Neural progenitor cell (in vitro differentiated cells): ENCODE data around the gene KRT5. TPM values are rescaled to one million over a fixed set of nuclear protein-coding genes. Genes with fewer than 3 reads are reported as not detected.

Source experiments
- DNase-seq: peaks from one replicate; pipeline ENCODE4 v3.0.0-alpha.2; 2016; ENCODE audit warnings: low spot score
- H2AFZ ChIP-seq: fragments of 200-600 bp; sonication (generic); replicated peaks from 2 replicates; pipeline ENCODE4 v1.6.1; 2016; ENCODE audit warnings: antibody characterized with exemption
- H3F3A ChIP-seq: fragments of 200-600 bp; sonication (generic); 2 replicates; pipeline ENCODE4 v1.6.1; 2016; ENCODE audit warnings: antibody characterized with exemption, low read depth
- H3K27ac ChIP-seq: fragments of 200-600 bp; sonication (generic); 2 replicates; pipeline ENCODE4 v1.5.1; 2016; ENCODE audit warnings: mild to moderate bottlenecking
- H3K27me3 ChIP-seq: fragments of 200-600 bp; sonication (generic); 2 replicates; pipeline ENCODE4 v1.6.1; 2016; ENCODE audit warnings: mild to moderate bottlenecking, moderate library complexity
- H3K36me3 ChIP-seq: fragments of 200-600 bp; sonication (generic); 2 replicates; pipeline ENCODE4 v1.5.1; 2016
- H3K4me1 ChIP-seq: fragments of 200-600 bp; sonication (generic); 2 replicates; pipeline ENCODE4 v1.6.1; 2016; ENCODE audit warnings: mixed run types
- H3K4me2 ChIP-seq: fragments of 200-600 bp; sonication (generic); 2 replicates; pipeline ENCODE4 v1.6.1; 2016
- H3K4me3 ChIP-seq: fragments of 200-600 bp; sonication (generic); 2 replicates; pipeline ENCODE4 v1.5.1; 2016
- H3K79me2 ChIP-seq: fragments of 200-600 bp; sonication (generic); 2 replicates; pipeline ENCODE4 v1.6.1; 2016; ENCODE audit warnings: low read depth
- H3K9ac ChIP-seq: fragments of 200-600 bp; sonication (generic); 2 replicates; pipeline ENCODE4 v1.6.1; 2016
- H3K9me3 ChIP-seq: fragments of 200-600 bp; sonication (generic); 2 replicates; pipeline ENCODE4 v1.5.1; 2016; ENCODE audit warnings: low read depth
- H4K20me1 ChIP-seq: fragments of 200-600 bp; sonication (generic); 2 replicates; pipeline ENCODE4 v1.6.1; 2016; ENCODE audit warnings: low read depth
- H3K27ac Mint-ChIP-seq: 3 replicates; pipeline ENCODE4 v1.8.0; 2021; ENCODE audit warnings: mixed read lengths
- H3K27me3 Mint-ChIP-seq: 2 replicates; pipeline ENCODE4 v1.8.0; 2022; ENCODE audit warnings: low read depth, mild to moderate bottlenecking, inconsistent platforms, moderate library complexity, mixed read lengths; ENCODE audit not compliant: insufficient read depth
- H3K36me3 Mint-ChIP-seq: 3 replicates; pipeline ENCODE4 v1.8.0; 2021; ENCODE audit warnings: mixed read lengths
- H3K4me1 Mint-ChIP-seq: 3 replicates; pipeline ENCODE4 v1.8.0; 2021; ENCODE audit warnings: mixed read lengths
- H3K4me3 Mint-ChIP-seq: 3 replicates; pipeline ENCODE4 v1.8.0; 2021; ENCODE audit warnings: mild to moderate bottlenecking, moderate library complexity, mixed read lengths
- H3K9me3 Mint-ChIP-seq: 3 replicates; pipeline ENCODE4 v1.8.0; 2020; ENCODE audit warnings: mixed read lengths
- EZH2 ChIP-seq: fragments of 200-600 bp; sonication (generic); IDR thresholded peaks from 2 replicates; pipeline ENCODE4 v1.6.1; 2017; ENCODE audit warnings: antibody characterized with exemption, mild to moderate bottlenecking, moderate library complexity
- EZH2phosphoT487 ChIP-seq: fragments of 200-600 bp; sonication (generic); IDR thresholded peaks from 2 replicates; pipeline ENCODE4 v1.6.1; 2017; ENCODE audit warnings: antibody characterized with exemption
- total RNA-seq: library from RNA; depleted of rRNA; stranded (reverse); fragments of >200 nt; gene quantifications from 2 replicates; pipeline ENCODE4 v1.2.3, GENCODE V29; 2015; ENCODE audit warnings: low replicate concordance
- TF ChIP-seq, protein P1 (sequence below): fragments of 200-600 bp; sonication (generic); IDR thresholded peaks from 2 replicates; pipeline ENCODE4 v1.5.1; 2017; ENCODE audit warnings: antibody characterized with exemption, mild to moderate bottlenecking

The KRT5 gene
- total RNA-seq, 1 donor from 2014 or later: not detected

DNA sequence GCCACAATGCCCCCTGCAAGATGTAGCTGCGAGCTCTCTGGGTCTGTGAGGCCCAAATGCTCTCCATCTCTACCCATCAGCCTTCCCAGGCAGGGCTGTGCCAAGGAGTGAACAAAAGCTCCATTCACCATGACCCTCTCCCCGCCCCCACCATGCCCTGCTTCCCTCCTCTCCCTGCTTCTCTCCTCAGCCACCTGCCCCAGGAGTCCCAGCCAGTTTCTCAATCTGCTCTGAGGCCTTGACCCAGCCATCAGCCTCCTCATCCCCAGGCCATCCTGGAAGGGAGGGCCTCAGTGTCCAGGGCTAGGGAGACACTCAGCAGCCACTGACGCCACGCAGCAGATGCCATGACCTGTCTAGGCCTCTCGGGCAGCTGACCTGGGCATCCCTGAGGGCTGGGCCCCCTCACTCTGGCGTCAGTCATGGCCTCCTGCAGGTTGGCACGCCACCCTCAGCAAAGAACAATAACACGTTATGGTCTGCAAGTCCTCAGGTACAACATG is 8.5 kb upstream of the KRT5 start:
- TF ChIP-seq, protein P1, sequence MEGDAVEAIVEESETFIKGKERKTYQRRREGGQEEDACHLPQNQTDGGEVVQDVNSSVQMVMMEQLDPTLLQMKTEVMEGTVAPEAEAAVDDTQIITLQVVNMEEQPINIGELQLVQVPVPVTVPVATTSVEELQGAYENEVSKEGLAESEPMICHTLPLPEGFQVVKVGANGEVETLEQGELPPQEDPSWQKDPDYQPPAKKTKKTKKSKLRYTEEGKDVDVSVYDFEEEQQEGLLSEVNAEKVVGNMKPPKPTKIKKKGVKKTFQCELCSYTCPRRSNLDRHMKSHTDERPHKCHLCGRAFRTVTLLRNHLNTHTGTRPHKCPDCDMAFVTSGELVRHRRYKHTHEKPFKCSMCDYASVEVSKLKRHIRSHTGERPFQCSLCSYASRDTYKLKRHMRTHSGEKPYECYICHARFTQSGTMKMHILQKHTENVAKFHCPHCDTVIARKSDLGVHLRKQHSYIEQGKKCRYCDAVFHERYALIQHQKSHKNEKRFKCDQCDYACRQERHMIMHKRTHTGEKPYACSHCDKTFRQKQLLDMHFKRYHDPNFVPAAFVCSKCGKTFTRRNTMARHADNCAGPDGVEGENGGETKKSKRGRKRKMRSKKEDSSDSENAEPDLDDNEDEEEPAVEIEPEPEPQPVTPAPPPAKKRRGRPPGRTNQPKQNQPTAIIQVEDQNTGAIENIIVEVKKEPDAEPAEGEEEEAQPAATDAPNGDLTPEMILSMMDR: no peak
- TF ChIP-seq EZH2phosphoT487: no peak
- no peak for TF ChIP-seq EZH2
- H3K9me3 Mint-ChIP-seq: no peaks in the 10 kb centered on the region
- no peaks in the 10 kb centered on the region for H3K27me3 ChIP-seq
- H3K36me3 Mint-ChIP-seq: no peaks in the 10 kb centered on the region
- no peak overlapping the region for H3K27ac Mint-ChIP-seq
- H3K9me3 ChIP-seq: no peaks in the 10 kb centered on the region
- H3K9ac ChIP-seq: no peak overlapping the region
- H3K4me2 ChIP-seq: no peak overlapping the region
- no peak overlapping the region for H3K4me3 ChIP-seq
- H3K4me1 ChIP-seq: no peaks in the 10 kb centered on the region
- no peaks in the 10 kb centered on the region for H4K20me1 ChIP-seq
- H2AFZ ChIP-seq: no peak overlapping the region
- no peaks in the 10 kb centered on the region for H3K79me2 ChIP-seq
- H3F3A ChIP-seq: no peaks in the 10 kb centered on the region
- no peak overlapping the region for H3K27ac ChIP-seq
- H3K27me3 Mint-ChIP-seq: peaks cover 12% of the 10 kb centered on the region
- H3K36me3 ChIP-seq: no peaks in the 10 kb centered on the region
- DNase-seq: no peak
- peaks cover 11% of the 10 kb centered on the region for H3K4me1 Mint-ChIP-seq
- no peak overlapping the region for H3K4me3 Mint-ChIP-seq

DNA sequence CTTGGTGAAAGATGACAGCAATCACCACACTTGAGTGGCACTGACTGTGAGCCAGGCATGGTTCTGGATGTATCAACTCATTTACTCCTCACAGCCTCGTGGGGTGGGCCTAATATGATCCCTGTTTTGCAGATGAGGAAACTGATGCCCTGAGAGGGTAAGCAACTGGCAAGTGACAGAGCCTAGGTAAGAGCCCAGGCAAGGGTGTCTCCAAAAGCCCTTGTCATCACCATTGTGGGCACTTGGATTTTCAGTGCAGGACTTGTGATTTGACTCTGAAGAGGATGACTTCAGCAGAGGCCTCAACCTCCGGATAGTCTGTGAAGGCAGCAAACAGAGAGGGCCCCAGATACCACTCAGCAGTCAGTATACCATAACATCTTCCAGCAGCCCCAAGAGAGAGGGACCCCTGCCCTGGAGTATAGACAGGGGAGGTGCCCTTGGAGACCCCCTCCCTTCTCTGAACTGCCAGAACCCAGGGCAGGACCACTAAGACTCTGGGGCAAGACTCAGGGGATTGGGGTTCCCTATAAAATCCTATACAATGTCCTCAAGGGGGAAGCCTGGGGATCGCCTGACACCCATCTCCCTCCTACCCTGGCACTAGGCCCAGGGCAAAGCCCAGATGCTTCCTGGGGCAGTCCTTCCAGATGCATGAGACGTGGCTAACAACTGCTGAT is 7.1 kb upstream of the KRT5 start:
- Mint-ChIP-seq H3K4me3 (no peak overlapping the region), H3K9me3 (no peaks in the 10 kb centered on the region), H3K4me1 (peaks cover 11% of the 10 kb centered on the region), H3K27ac (no peak overlapping the region), H3K27me3 (peaks cover 10% of the 10 kb centered on the region), H3K36me3 (no peaks in the 10 kb centered on the region)
- Histone ChIP-seq H3K79me2 (no peaks in the 10 kb centered on the region), H3K27me3 (no peaks in the 10 kb centered on the region), H3K9me3 (no peaks in the 10 kb centered on the region), H3K4me1 (no peaks in the 10 kb centered on the region), H4K20me1 (no peaks in the 10 kb centered on the region), H3K27ac (no peak overlapping the region), H3K9ac (no peak overlapping the region), H3K4me3 (no peak overlapping the region), H2AFZ (no peak overlapping the region), H3F3A (no peaks in the 10 kb centered on the region), H3K4me2 (no peak overlapping the region), H3K36me3 (no peaks in the 10 kb centered on the region)
- TF ChIP-seq, protein P1: no peak
- no peak for DNase-seq

DNA sequence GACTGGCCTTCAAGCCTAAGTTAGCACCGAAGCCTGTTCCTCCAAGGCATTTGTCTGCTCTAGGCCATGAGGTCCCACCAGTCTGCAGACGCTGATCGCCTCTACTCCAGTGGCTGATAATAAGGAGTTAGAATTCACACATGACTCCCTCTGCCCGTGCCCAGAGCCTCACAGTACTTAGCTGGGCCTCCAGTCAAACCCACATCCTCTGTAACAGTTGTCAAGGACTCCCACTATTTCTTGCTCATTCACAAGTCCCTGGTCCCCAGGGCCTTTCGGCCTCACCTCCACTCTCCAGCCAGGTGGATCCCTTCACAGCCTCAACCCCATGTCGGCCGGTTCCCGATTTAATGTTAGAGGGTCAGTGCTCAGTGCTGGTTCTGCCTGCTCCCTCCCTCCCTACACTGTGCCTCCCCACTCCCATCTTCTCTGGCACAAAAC is 6.3 kb upstream of the KRT5 start:
- Mint-ChIP-seq H3K36me3 (no peaks in the 10 kb centered on the region), H3K4me3 (no peak overlapping the region), H3K27me3 (peaks cover 11% of the 10 kb centered on the region), H3K4me1 (peaks cover 11% of the 10 kb centered on the region), H3K27ac (no peak overlapping the region), H3K9me3 (no peaks in the 10 kb centered on the region)
- Histone ChIP-seq H2AFZ (no peak overlapping the region), H3K27ac (no peak overlapping the region), H3F3A (no peaks in the 10 kb centered on the region), H3K79me2 (no peaks in the 10 kb centered on the region), H3K9me3 (no peaks in the 10 kb centered on the region), H3K4me1 (no peaks in the 10 kb centered on the region), H3K9ac (no peak overlapping the region), H3K36me3 (no peaks in the 10 kb centered on the region), H3K4me2 (no peak overlapping the region), H3K4me3 (no peak overlapping the region), H3K27me3 (no peaks in the 10 kb centered on the region), H4K20me1 (no peaks in the 10 kb centered on the region)
- TF ChIP-seq, protein P1: no peak
- TF ChIP-seq EZH2phosphoT487: no peak
- no peak for TF ChIP-seq EZH2
- DNase-seq: no peak
